Kidney epithelial cell (primary cell): Measurements from ENCODE around the gene STUM. TPM values are rescaled to one million over a fixed set of nuclear protein-coding genes. Genes with fewer than 3 reads are reported as not detected.

Experiments
- DNase-seq: peaks from one replicate; pipeline ENCODE4 v3.0.0-alpha.2; 2010; ENCODE audit warnings: low read depth
- H3K27me3 ChIP-seq: 2 replicates; pipeline ENCODE4 v1.6.0; 2011; ENCODE audit warnings: low read length; ENCODE audit not compliant: control insufficient read depth, insufficient read depth
- H3K36me3 ChIP-seq: 2 replicates; pipeline ENCODE4 v1.5.1; 2011; ENCODE audit warnings: low read length; ENCODE audit not compliant: control insufficient read depth, insufficient read depth
- H3K4me3 ChIP-seq: 2 replicates; pipeline ENCODE4 v1.5.1; 2011; ENCODE audit warnings: low read depth, mild to moderate bottlenecking, control low read depth, low read length
- CTCF ChIP-seq: IDR thresholded peaks from 2 replicates; pipeline ENCODE4 v1.5.1; 2011; ENCODE audit warnings: mild to moderate bottlenecking, moderate library complexity, low read length, control low read depth, inconsistent platforms; ENCODE audit not compliant: insufficient read depth, poor library complexity, severe bottlenecking
- total RNA-seq: library from RNA; depleted of rRNA; stranded (reverse); fragments of >200 nt; gene quantifications from 2 replicates; pipeline ENCODE4 v1.2.3, GENCODE V29; 2015

The STUM gene
- total RNA-seq, 1 donor from 2014 or later = 0.04 TPM

DNA sequence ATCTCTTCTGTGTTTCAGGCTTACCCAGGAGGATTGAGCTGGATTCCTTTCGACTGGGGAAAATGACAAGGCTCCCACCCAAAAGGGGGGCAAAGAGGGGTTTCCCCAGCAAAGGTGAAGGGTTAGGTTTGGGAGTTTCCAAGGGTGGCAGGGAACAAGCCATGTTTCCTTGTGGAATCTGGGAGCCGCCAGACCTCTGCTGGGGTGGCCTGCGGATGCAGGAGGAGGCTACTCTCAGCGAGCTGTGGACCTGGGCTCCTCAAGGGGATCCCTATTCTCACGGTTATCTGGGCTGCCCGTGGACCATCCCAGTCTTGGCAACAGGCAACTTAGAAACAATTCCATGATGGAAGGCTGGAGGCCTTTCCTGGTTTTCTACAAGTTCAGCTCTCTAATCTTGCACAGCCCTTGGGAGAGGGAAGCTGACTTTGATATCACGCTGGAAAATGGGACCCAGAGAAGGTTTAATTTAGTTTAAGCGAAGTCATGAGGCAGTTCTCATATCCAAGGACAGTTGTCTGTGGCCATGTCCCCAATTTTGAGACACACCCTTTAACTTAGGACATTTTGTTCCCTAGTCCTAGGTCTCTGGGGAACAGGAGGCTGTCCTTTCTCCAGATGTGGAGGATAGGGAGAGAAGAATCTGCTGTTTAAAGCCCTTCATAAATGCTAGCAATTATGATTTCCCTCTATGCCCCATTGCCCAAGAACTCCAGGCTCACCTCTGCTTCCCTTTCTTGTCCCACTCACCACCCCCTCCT, 24.7 kb upstream of the STUM start:
- no peak for TF ChIP-seq CTCF
- DNase-seq = no peak
- Histone ChIP-seq H3K27me3 (peaks cover 2% of the 10 kb centered on the region), H3K36me3 (no peaks in the 10 kb centered on the region), H3K4me3 (no peak overlapping the region)

GRCh38 chr1:226524547-226524946, 24.0 kb upstream of the STUM start:
- no peaks in the 10 kb centered on the region for H3K36me3 ChIP-seq
- DNase-seq = no peak
- TF ChIP-seq CTCF = no peak
- H3K4me3 ChIP-seq = no peak overlapping the region
- H3K27me3 ChIP-seq = peaks cover 2% of the 10 kb centered on the region

DNA sequence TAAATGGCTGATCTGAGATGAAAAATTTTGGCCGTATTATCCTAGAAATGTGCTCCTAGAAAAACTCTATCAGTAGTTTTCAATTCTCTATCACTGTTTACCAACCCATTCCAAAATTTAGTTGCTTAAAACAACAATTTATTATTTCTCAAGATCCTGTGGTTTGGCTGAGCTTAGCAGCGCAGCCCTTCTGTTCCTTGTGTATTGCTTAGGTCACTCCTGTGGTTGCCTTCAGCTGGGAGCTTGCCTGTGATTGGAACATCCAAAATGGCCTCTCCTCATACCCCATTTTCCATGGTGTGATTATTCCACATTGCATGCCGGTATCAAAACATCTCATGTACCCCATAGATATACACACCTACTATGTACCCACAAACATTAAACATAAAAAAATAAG, 22.8 kb upstream of the STUM start:
- peaks cover 3% of the 10 kb centered on the region for H3K27me3 ChIP-seq
- no peak for DNase-seq
- H3K4me3 ChIP-seq = no peak overlapping the region
- no peaks in the 10 kb centered on the region for H3K36me3 ChIP-seq
- TF ChIP-seq CTCF = no peak

GRCh38 chr1:226526801-226527595, 21.6 kb upstream of the STUM start:
- no peak for TF ChIP-seq CTCF
- Histone ChIP-seq H3K36me3 (no peaks in the 10 kb centered on the region), H3K27me3 (peaks cover 7% of the 10 kb centered on the region), H3K4me3 (no peak overlapping the region)
- no peak for DNase-seq

- no peak for DNase-seq
- Histone ChIP-seq H3K4me3 (no peak overlapping the region), H3K27me3 (peaks cover 7% of the 10 kb centered on the region), H3K36me3 (no peaks in the 10 kb centered on the region)
- TF ChIP-seq CTCF = no peak
Observed at GRCh38 chr1:226529891-226530290, 18.7 kb upstream of the STUM start.
